ENCODE measurements around the gene SUMO3.

- TF ChIP-seq POLR2AphosphoS5 (IDR thresholded peaks at IDR 0.05) (no peak), CTCF (IDR thresholded peaks at IDR 0.05) (no peak), POLR2A (IDR thresholded peaks at IDR 0.05) (no peak), EP300 (IDR thresholded peaks at IDR 0.05) (no peak)
Observed at GRCh38 chr21:44828362-44829056, 10.6 kb upstream of the SUMO3 start.

All from suprapubic skin (tissue), 4 donors.